Suppressor macrophage treated with lipopolysaccharide for 1 hour (primary cell): ENCODE data around the gene FAM83C.
"Not testable (repeated sequence)": the region's sequence is repeated elsewhere in the genome, so short reads cannot be mapped to it uniquely, and the experiment has no call there.

Source experiments
- DNase-seq, 3 donors: peaks; one replicate each; pipeline ENCODE4 v3.0.0-alpha.2; 2020 to 2022

The FAM83C gene

GRCh38 chr20:35318502-35319157 lies 26.4 kb upstream of the FAM83C start:
- no peak for DNase-seq

GRCh38 chr20:35317416-35318210 lies 25.4 kb upstream of the FAM83C start:
- no peak for DNase-seq

DNA sequence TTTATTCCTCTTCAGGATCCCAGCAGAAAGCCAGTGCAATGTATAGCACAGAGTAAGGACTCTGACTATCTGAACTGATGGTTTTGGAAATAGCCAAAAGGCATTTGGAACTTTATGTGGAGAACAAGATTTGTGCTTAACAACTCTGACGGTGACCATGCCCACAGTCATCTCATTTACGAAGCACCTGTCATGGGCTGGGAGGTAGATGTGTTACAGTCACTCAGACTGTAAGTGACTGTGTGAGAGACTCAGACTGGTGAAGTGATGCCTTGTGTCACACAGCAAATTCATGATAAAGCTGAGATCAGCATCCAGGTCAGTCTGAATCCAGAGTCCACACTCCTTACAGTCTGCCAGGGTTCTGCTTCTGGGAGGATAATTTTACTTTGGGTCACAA lies 23.9 kb upstream of the FAM83C start:
- DNase-seq: no peak

DNA sequence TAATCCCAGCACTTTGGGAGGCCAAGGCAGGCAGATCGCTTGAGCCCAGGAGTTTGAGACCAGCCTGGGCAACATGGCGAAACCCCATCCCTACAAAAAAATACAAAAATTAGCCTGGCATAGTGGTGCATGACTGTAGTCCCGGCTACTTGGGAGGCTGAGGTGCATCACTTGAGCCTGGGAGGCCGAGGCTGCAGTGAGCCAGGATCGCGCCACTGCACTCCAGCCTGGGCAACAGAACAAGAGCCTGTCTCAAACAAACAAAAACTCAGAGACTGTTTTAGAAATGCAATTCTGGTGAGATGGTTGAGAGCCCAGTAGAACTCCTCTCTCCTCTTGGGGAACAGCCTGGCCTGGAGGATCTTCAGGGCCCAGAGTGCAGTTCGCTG lies 23.4 kb upstream of the FAM83C start:
- not testable (repeated sequence) for DNase-seq

GRCh38 chr20:35314816-35315631 lies 22.8 kb upstream of the FAM83C start:
- no peak for DNase-seq

GRCh38 chr20:35312318-35312717 lies 20.1 kb upstream of the FAM83C start:
- no peak for DNase-seq

GRCh38 chr20:35311822-35312221 lies 19.6 kb upstream of the FAM83C start:
- no peak for DNase-seq

GRCh38 chr20:35311409-35311808 lies 19.2 kb upstream of the FAM83C start:
- no peak for DNase-seq

DNA sequence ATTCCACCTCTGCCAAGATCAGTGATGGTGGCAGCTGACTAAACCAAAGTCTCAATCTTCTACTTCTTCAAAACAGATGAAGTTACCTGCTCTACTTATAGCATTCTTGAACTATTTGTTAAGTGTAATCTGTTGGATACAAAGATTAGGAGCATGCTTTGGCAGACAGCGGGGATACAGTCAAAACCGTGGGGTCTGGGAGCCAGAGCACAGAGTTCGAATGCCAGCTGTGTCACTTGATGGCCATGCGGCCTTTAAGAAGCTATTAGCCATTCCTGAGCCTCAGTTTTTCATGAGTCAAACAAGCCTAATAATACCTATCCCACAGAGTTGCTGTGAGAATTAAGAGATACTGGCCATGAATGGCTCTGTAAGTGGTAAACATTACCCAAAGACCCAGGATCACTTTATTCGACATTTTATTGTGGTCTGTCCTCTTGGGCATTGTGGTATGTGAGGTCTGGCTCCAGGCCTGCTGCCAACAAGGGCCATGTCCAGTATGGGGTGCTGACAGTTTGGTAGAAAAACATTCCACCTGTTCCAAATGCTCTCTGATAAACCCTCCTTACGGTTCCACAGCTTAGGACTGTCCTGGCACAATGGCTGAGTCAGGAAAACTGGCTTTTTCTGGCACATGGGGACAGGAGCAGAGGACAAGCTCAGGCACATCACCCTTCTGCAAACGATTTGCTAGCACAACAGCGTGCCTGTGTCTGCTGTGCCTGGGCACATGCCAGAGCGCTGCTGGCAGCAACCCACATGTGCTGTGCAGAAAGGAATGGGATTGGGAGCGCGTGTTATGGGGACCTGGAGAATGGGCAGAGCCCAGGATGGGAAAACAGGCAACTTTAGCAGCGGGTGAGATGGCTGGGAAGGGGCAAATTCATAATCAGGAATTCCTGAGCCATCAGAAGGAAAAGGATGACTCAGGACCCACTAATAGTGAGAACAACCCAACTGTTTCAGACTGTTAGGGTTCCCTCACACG lies 15.7 kb upstream of the FAM83C start:
- DNase-seq: no peak

- DNase-seq: peak; percentile 60 to 77 (median 62)
Measured at GRCh38 chr20:35306931-35307517, 14.8 kb upstream of the FAM83C start.

DNA sequence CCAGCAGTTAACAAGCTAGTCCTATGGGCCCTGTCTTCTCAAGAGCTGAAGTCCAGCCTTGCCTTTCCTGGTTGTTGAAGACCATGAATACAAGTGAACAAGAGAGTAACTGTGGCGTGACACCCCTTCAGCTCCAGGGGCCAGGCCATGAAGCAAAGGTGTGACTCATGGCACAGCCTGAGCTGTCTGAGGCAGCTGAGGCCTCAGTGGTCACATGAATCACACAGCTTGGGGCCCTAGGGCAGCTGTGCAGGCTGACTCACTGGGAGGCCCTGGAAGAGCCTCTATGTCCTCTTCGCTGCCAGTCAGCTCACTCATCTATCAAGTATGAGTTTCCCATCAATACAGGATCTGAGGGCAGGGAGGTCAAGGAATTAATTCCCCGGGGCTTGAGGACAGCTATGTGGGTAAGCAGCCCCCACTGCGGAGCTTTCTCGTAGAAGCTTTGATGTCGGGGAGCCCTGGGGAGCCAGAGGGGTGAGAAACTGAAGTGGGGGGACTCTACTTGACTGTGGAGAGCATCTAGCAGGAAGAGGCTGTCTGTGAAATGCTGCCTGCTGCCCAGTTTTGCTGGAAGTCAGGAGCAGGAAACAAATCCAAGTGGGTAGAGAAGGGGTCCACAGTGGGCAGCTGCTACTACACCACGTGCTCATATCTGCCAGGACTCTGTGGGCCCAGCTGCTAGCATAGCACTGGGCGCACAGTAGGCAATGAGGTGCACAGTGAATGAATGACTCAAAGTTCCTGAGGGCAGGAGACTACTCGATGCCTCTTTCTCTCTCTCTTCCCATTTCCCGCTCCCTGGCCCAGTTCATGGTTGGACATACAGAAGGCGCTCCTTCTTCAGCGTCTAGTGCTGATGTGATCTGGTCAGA lies 13.7 kb upstream of the FAM83C start:
- peak; percentile 93 to 94 (median 93) for DNase-seq

- DNase-seq: no peak
Measured at GRCh38 chr20:35304956-35305355, 12.7 kb upstream of the FAM83C start.

DNA sequence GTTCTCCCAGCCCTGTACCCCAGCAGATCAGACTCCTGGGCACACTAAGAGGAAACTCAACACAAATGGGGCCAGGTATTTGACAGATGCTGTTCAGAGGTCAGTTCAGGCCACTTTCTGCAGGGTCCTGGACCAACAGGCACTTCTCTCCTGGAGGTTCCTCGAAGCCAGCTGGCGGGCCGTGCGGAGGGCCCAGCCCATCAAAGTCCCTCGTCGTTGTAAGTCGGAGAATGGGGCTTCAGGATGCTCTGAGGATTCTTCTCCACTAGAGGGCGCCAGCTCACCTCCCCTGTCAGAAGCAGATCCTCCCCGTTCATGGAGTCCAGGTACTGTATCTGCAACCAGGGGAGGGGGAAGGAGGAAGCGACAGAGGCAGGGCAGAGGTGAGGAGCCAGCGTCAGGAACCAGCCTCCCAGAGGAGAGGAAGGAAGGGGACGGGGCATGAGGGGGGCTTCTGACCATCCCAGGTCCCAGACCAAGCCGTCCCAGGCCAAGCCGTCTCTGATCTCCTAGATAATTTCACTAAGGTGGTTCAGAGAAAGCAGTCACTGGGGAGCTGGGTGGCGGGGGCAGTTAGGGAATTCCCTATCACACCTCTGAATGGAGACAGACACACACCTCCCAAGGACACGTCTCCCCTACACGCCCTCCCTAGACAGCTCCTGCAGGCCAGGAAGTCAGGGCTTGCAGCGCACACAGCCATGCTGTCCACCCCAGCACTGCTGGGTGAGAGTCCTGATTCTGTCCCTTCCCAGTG lies 11.7 kb upstream of the FAM83C start:
- DNase-seq: peak; percentile 87 to 88 (median 88)

DNA sequence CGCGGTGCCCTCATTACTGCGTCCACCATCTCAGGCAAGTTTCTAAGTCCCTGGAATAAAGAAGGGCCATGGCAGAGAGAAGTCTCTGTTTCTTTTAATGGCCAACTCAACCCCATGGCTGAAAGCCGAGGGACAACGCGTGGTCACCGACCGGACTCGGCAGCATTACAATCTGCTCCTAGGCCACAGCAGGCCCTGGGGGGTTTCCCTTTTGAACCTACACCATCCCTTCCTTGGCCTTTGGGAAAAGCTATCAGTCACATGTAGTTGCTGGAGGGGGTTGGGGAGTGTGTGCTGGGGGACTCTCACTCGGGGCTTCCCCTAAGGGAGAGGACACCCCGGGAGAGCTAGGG lies 11.1 kb upstream of the FAM83C start:
- peak in 1 of 3 donors; percentile 24 for DNase-seq

- DNase-seq: no peak
Measured at GRCh38 chr20:35302421-35303335, 10.5 kb upstream of the FAM83C start.

DNA sequence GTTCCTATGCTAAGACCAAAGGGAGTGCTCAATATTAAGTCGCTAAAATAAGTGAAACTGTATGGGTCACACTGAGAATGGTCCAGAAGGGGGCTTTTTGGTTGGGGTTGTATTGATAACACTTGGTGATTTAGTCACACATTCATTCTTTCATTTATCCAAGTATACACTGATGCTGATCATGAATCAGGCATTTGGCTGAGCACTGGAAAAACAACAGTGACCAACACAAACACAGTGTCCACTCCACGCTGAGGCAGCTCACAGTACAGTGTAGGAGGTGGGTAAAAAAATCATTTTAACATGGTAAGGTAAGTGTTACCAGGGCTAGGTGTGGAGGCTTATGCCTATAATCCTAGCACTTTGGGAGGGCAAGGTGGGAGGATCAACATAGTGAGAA lies 9.2 kb upstream of the FAM83C start:
- DNase-seq: no peak

DNA sequence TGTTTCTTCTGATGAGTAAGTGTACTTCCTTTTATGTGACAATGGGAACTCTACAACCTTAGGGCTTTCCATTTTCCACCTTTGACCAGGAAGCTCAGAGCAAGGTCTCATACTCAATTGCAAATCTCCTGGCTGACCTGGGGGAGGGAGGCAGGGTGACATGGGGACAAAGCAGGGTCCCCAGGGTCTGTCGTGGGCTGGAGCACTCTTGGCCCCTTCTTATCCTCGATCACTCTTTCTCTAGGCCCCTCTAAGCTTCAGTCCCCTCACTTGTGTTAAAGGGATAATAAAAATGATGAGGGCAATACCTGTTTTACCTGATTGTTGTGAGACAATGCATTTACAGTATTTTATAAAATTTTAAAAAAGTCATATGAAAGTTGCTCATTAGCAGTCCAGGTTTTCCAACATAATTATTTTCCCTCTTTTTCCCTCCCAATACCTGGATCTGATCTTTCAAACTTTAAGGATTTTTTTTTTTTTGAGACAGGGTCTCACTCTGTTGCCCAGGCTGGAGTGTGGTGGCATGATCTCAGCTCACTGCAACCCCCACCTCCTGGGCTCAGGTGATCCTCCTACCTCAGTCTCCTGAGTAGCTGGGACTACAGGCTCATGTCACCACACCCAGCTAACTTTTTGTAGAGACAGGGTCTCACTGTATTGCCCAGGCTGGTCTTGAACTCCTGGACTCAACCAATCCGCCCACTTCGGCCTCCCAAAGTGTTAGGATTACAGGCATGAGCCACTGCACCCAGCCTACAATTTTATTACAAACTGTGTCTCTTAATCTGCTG lies 8.4 kb upstream of the FAM83C start:
- DNase-seq: no peak

DNA sequence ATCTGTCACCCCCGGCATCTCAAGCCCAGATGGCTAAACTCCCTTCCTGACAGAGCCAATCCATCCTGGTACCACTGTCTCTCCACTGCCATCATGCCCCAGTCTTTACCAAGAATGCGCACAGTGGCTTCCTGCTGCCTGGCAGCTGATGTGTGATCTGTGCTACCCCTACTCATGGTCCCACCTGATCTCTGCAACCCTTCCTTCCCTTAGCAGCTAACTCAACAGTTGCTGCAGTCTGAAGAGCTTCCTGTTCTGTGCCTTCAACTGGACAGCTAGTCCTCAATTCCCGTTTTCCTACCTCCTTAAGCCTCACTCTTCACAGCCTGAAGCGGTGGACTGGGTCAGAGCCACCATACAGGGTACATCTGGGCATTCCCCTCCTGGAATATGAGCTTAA lies 7.6 kb upstream of the FAM83C start:
- no peak for DNase-seq
